Suprapubic skin (tissue), 4 donors: ENCODE results near the gene GLMN. TPM values are rescaled to one million over a fixed set of nuclear protein-coding genes. Genes with fewer than 3 reads are reported as not detected.
A peak's percentile ranks its signal among the peaks of the same experiment; 100 is the strongest.
"Not testable (repeated sequence)": the region's sequence is repeated elsewhere in the genome, so short reads cannot be mapped to it uniquely, and the experiment has no call there.

Experiments used
- DNase-seq, 2 donors: peaks; one replicate each; pipeline ENCODE4 v3.0.0-alpha.2; 2019; ENCODE audit warnings: low spot score in 2 of 2
- H3K27ac ChIP-seq: fragments of 200-600 bp; sonication (generic); one replicate; pipeline ENCODE4 v1.5.1; 2019
- H3K27me3 ChIP-seq: fragments of 200-600 bp; sonication (generic); one replicate; pipeline ENCODE4 v1.5.1; 2019
- H3K36me3 ChIP-seq: fragments of 200-600 bp; sonication (generic); one replicate; pipeline ENCODE4 v1.5.1; 2019
- H3K4me1 ChIP-seq: fragments of 200-600 bp; sonication (generic); one replicate; pipeline ENCODE4 v1.5.1; 2019
- H3K4me3 ChIP-seq: fragments of 200-600 bp; sonication (generic); one replicate; pipeline ENCODE4 v1.5.1; 2019; ENCODE audit warnings: mild to moderate bottlenecking
- H3K9me3 ChIP-seq: fragments of 200-600 bp; sonication (generic); one replicate; pipeline ENCODE4 v1.5.1; 2019
- EP300 ChIP-seq: sonication (generic); formaldehyde crosslinking; IDR thresholded peaks from one replicate; pipeline ENCODE4 v1.6.1; 2017; ENCODE audit warnings: antibody characterized with exemption
- POLR2A ChIP-seq, 2 donors: fragments of 450-650 bp; IDR thresholded peaks; one replicate each; pipeline ENCODE4 v1.6.1; 2017; ENCODE audit warnings: antibody characterized with exemption in 2 of 2, mild to moderate bottlenecking in 2 of 2, moderate library complexity in 2 of 2
- POLR2AphosphoS5 ChIP-seq, 3 donors: sonication (generic); formaldehyde crosslinking; IDR thresholded peaks; one replicate each; pipeline ENCODE4 v1.6.1; 2017; ENCODE audit warnings: antibody characterized with exemption in 3 of 3
- WGBS: methylation state at CpG from one replicate; pipeline ENCODE4 v1.1.5; 2018; 5-methylcytosine and 5-hydroxymethylcytosine counted together
- total RNA-seq, 4 donors: library from RNA; depleted of rRNA; stranded (reverse); fragments of >200 nt; gene quantifications; one replicate each; pipeline ENCODE4 v1.1.0, GENCODE V29; 2016
- TF ChIP-seq, protein P1 (sequence below), 2 donors: fragments of 200-600 bp in 1 of 2; fragments of 450-650 bp in 1 of 2; sonication (generic) in 1 of 2; IDR thresholded peaks; one replicate each; pipeline ENCODE4 v1.5.1; 2016 to 2019; ENCODE audit warnings: antibody characterized with exemption in 2 of 2, mild to moderate bottlenecking in 1 of 2, moderate library complexity in 1 of 2

Gene GLMN
- total RNA-seq, 4 donors from 2014 or later: 8.9 to 31.9 (median 11.0) TPM

DNA sequence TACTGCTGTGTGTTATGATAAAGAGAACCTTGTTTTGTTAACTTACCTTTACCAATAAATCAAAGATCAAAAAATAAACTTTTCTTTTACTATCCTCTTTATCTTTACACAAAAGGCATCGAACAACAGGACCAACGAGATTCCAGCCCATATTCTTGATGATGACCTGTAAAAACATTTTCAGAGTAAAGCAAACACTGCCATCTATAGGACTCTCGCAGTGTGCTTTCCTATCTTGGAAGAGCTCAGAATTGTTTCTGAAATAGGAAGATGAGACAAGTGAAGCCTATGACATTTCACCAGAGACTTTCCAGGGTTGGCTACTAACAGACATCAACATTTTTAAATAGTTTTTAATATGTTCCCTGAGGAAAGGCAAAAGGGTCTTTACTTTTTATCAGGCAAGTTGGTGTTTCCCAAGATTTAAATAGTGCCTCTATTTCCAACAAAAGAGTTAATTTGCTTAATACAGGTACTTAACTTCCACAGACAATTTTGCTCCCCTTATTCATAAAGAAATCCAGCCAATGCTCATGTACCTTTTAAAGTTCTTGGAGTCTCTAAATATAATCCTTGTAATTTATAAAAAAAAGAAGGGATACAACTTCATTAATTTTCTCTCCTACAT is 7.3 kb downstream of the GLMN start:
- Histone ChIP-seq H3K4me3 (no peak overlapping the region), H3K27me3 (no peaks in the 10 kb centered on the region), H3K9me3 (no peaks in the 10 kb centered on the region), H3K36me3 (peaks cover 11% of the 10 kb centered on the region), H3K4me1 (no peaks in the 10 kb centered on the region), H3K27ac (no peak overlapping the region)
- 10% methylated on average over 3 of the region's 3 CpGs for WGBS
- TF ChIP-seq, protein P1, sequence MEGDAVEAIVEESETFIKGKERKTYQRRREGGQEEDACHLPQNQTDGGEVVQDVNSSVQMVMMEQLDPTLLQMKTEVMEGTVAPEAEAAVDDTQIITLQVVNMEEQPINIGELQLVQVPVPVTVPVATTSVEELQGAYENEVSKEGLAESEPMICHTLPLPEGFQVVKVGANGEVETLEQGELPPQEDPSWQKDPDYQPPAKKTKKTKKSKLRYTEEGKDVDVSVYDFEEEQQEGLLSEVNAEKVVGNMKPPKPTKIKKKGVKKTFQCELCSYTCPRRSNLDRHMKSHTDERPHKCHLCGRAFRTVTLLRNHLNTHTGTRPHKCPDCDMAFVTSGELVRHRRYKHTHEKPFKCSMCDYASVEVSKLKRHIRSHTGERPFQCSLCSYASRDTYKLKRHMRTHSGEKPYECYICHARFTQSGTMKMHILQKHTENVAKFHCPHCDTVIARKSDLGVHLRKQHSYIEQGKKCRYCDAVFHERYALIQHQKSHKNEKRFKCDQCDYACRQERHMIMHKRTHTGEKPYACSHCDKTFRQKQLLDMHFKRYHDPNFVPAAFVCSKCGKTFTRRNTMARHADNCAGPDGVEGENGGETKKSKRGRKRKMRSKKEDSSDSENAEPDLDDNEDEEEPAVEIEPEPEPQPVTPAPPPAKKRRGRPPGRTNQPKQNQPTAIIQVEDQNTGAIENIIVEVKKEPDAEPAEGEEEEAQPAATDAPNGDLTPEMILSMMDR (IDR thresholded peaks at IDR 0.05): peak in 1 of 2 donors; percentile 49
- no peak for TF ChIP-seq POLR2AphosphoS5 (IDR thresholded peaks at IDR 0.05)
- DNase-seq: no peak

DNA sequence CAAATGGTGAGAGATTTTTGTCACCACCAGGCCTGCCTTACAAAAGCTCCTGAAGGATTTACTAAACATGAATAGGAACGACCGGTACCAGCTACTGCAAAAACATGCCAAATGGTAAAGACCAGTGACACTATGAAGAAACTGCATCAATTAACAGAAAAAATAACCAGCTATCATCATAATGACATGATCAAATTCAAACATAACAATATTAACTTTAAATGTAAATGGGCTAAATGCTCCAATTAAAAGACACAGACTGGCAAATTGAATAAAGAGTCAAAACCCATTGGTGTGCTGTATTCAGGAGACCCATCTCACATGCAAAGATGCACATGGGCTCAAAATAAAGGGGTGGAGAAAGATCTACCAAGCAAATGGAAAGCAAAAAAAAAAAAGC is 17.4 kb downstream of the GLMN start:
- not testable (repeated sequence) for DNase-seq, H3K4me1 ChIP-seq, H3K27me3 ChIP-seq, H3K27ac ChIP-seq, H3K4me3 ChIP-seq, H3K9me3 ChIP-seq
- H3K36me3 ChIP-seq: peaks cover 27% of the 10 kb centered on the region
- WGBS: 98% methylated on average over 2 of the region's 2 CpGs

GRCh38 chr1:92279781-92280180 is 19.0 kb downstream of the GLMN start:
- DNase-seq, H3K27me3 ChIP-seq, H3K4me3 ChIP-seq, H3K27ac ChIP-seq, H3K4me1 ChIP-seq, H3K9me3 ChIP-seq: not testable (repeated sequence)
- H3K36me3 ChIP-seq: peaks cover 24% of the 10 kb centered on the region
- 88% methylated on average over 3 of the region's 15 CpGs for WGBS

DNA sequence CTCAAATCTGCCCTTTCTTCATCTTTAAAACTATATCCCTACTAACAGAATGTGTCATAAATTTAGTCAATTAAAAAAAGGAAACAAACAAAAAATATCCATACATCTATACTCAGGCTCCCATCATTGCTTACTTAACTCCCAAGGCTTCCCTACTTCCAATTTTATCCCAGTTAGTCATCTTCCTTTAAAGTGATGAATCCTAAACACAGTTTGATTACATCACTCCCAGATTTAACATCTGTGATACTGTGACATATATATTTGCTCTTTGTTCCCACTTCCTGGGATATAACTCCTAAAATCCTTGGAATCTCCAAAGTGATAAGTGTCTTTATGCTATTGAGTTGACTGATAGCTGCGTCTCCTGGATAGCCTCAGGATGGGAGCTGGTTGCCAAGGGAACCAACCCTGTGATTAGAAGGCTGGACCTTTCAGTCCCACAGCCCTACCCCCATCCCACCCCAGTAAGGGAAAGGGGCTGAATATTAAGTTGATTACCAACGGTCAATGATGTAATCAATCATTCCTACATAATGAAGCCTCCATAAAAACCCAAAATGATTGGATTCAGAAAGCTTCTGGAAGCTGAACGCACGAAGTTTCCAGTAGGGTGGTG is 21.6 kb downstream of the GLMN start:
- no peak overlapping the region for H3K27ac ChIP-seq
- H3K9me3 ChIP-seq: no peaks in the 10 kb centered on the region
- no peak overlapping the region for H3K4me3 ChIP-seq
- TF ChIP-seq, protein P1 (IDR thresholded peaks at IDR 0.05): no peak
- TF ChIP-seq EP300 (no peak), POLR2AphosphoS5 (IDR thresholded peaks at IDR 0.05) (no peak), POLR2A (IDR thresholded peaks at IDR 0.05) (no peak)
- DNase-seq: no peak
- no peaks in the 10 kb centered on the region for H3K27me3 ChIP-seq
- H3K36me3 ChIP-seq: peaks cover 34% of the 10 kb centered on the region
- no peaks in the 10 kb centered on the region for H3K4me1 ChIP-seq
- 98% methylated on average over 4 of the region's 4 CpGs for WGBS

GRCh38 chr1:92276082-92276481 is 22.7 kb downstream of the GLMN start:
- WGBS: 96% methylated on average over 3 of the region's 3 CpGs
- no peak overlapping the region for H3K27ac ChIP-seq
- no peak for TF ChIP-seq POLR2AphosphoS5 (IDR thresholded peaks at IDR 0.05)
- TF ChIP-seq POLR2A (IDR thresholded peaks at IDR 0.05): no peak
- TF ChIP-seq EP300: no peak
- TF ChIP-seq, protein P1 (IDR thresholded peaks at IDR 0.05): no peak
- peaks cover 26% of the 10 kb centered on the region for H3K36me3 ChIP-seq
- no peak for DNase-seq
- no peaks in the 10 kb centered on the region for H3K4me1 ChIP-seq
- no peaks in the 10 kb centered on the region for H3K27me3 ChIP-seq
- no peaks in the 10 kb centered on the region for H3K9me3 ChIP-seq
- no peak overlapping the region for H3K4me3 ChIP-seq

DNA sequence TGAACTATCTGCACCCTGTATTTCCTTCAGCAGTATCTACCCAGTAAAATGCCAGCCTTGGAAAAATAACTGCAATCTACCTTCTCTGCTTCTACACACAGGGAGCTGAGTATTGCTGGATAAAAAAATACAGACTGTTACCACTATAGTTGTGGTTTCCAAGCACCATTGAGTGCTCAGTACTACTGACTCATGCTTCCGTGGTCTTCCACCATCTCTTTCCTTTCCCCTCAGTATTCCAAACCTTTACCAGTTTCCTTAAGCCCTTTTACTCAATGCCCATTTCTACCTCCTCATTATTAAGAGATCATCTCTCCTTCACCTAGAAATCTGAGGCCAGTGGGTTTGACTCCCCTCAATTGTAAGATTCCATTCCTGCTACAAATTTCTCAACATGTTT is 23.8 kb downstream of the GLMN start:
- TF ChIP-seq POLR2AphosphoS5 (IDR thresholded peaks at IDR 0.05): no peak
- TF ChIP-seq, protein P1 (IDR thresholded peaks at IDR 0.05): no peak
- no peak for TF ChIP-seq EP300
- TF ChIP-seq POLR2A (IDR thresholded peaks at IDR 0.05): no peak
- Histone ChIP-seq H3K4me1 (no peaks in the 10 kb centered on the region), H3K27me3 (no peaks in the 10 kb centered on the region), H3K4me3 (no peak overlapping the region), H3K9me3 (no peaks in the 10 kb centered on the region), H3K27ac (no peak overlapping the region), H3K36me3 (peaks cover 25% of the 10 kb centered on the region)
- DNase-seq: no peak
- 94% methylated on average over 1 of the region's 1 CpG for WGBS
